Left lung (tissue), 10 donors: ENCODE results near the gene TTC7B. TPM values are rescaled to one million over a fixed set of nuclear protein-coding genes. Genes with fewer than 3 reads are reported as not detected.

Experiments
- ATAC-seq: fragments of 200-7000 bp; cut with Tn5 transposase; one replicate; pipeline ENCODE4 v1.9.1; 2020; ENCODE audit warnings: moderate library complexity
- DNase-seq, 4 donors: peaks; one replicate each; pipeline ENCODE4 v3.0.0-alpha.2; 2013 to 2020
- H3K27ac ChIP-seq, 2 donors: fragments of 200-600 bp; sonication (generic) in 1 of 2; one replicate each; pipeline versions ENCODE4 v1.5.0 to v1.8.0; 2020 to 2021
- H3K27me3 ChIP-seq, 2 donors: fragments of 200-600 bp; sonication (generic) in 1 of 2; one replicate each; pipeline versions ENCODE4 v1.5.0 to v1.8.0; 2020 to 2021
- H3K36me3 ChIP-seq, 2 donors: fragments of 200-600 bp; sonication (generic) in 1 of 2; one replicate each; pipeline versions ENCODE4 v1.5.0 to v1.8.0; 2020 to 2021
- H3K4me1 ChIP-seq, 2 donors: fragments of 200-600 bp; one replicate each; pipeline ENCODE4 v1.8.0; 2021
- H3K4me3 ChIP-seq, 2 donors: fragments of 200-600 bp; sonication (generic) in 1 of 2; one replicate each; pipeline versions ENCODE4 v1.5.0 to v1.8.0; 2020 to 2021; ENCODE audit warnings: mild to moderate bottlenecking in 1 of 2
- H3K9me3 ChIP-seq, 2 donors: fragments of 200-600 bp; sonication (generic) in 1 of 2; one replicate each; pipeline versions ENCODE4 v1.5.0 to v1.8.0; 2020 to 2021
- intact Hi-C, 2 donors: fragments of 100-400 bp; cut with DNase I; formaldehyde crosslinking; loops; one replicate each; pipeline versions ENCODE4 v1.11.2 to v1.14.2; 2022
- polyA plus RNA-seq, 6 donors: library from polyadenylated mRNA; unstranded; fragments of 120-200 nt; gene quantifications; one replicate each; pipeline ENCODE4 v1.2.1, GENCODE V29; 2013; ENCODE audit not compliant: insufficient read length in 6 of 6
- total RNA-seq, 2 donors: library from RNA; stranded (reverse); fragmentation: NEBNext Ultra II Directional; extraction: Animal tissue kit (Norgen Biotek cat#: 25700); gene quantifications; one replicate each; pipeline ENCODE4 v1.2.1, GENCODE V29; 2021
- TF ChIP-seq, protein P1 (sequence below), 2 donors: fragments of 200-600 bp; sonication (generic) in 1 of 2; IDR thresholded peaks; one replicate each; pipeline versions ENCODE4 v1.5.0 to v1.8.0; 2021; ENCODE audit warnings: antibody characterized with exemption in 2 of 2
- donor health status: DM: no; HTN: yes; CAD: no.
- donor health status: DM: no; HTN: no; CAD: no.

The TTC7B gene
- total and polyA plus RNA-seq, 8 donors: 26.8 to 47.5 (median 39.5) TPM

DNA sequence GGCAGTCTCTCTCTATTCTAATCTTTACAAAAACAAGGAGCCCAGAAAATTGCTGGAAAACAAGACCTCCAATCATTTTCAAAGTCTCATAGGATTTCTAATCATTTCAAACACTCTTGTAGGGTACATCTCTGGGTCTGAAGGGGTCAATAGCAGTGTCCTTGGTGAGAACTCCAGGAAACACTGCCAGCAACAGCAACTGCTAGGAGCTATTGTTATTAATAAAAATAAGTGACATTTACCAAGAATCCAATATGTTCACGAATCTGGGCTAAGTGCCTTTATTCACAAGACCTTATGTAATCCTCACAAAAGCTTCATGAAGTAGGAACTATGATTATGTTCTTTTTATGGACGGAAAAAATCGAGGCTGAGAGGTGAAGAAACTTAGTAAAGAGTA, 72.8 kb downstream of the TTC7B start:
- no peak overlapping the region for H3K27ac ChIP-seq
- TF ChIP-seq, protein P1, sequence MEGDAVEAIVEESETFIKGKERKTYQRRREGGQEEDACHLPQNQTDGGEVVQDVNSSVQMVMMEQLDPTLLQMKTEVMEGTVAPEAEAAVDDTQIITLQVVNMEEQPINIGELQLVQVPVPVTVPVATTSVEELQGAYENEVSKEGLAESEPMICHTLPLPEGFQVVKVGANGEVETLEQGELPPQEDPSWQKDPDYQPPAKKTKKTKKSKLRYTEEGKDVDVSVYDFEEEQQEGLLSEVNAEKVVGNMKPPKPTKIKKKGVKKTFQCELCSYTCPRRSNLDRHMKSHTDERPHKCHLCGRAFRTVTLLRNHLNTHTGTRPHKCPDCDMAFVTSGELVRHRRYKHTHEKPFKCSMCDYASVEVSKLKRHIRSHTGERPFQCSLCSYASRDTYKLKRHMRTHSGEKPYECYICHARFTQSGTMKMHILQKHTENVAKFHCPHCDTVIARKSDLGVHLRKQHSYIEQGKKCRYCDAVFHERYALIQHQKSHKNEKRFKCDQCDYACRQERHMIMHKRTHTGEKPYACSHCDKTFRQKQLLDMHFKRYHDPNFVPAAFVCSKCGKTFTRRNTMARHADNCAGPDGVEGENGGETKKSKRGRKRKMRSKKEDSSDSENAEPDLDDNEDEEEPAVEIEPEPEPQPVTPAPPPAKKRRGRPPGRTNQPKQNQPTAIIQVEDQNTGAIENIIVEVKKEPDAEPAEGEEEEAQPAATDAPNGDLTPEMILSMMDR (IDR thresholded peaks at IDR 0.05): no peak
- DNase-seq: no peak

DNA sequence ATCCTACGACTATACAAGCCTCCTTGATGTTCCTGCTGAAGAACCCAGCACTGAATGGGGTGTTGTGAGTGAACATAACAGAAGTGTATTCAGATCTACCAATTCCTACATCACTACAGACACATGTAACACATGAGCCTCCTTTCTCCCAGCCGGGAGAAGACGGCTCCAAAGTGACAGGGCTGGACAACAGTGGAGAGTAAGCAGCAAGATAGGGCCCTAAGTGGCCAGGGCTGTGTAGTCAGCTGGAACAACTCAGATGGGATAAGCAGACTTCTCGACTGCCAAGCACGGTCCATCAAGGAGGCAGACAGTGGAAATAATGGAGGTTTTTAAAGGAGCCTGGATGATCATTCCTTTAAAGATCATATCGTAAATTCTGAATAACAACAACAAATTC, 73.5 kb downstream of the TTC7B start:
- Histone ChIP-seq H3K4me1 (peaks cover 0 to 5% of the 10 kb centered on the region in 2 donors), H3K27me3 (no peaks in the 10 kb centered on the region), H3K27ac (no peak overlapping the region), H3K4me3 (no peak overlapping the region), H3K36me3 (no peaks in the 10 kb centered on the region), H3K9me3 (peaks cover 0 to 3% of the 10 kb centered on the region in 2 donors)
- ATAC-seq (no peak), DNase-seq (no peak)
- intact Hi-C loops: no loop called here
- TF ChIP-seq, protein P1 (IDR thresholded peaks at IDR 0.05): no peak

More for the DNA sequence above, 72.8 kb downstream of the TTC7B start:
- no peak for ATAC-seq
- Histone ChIP-seq H3K4me3 (no peak overlapping the region), H3K27me3 (no peaks in the 10 kb centered on the region), H3K36me3 (no peaks in the 10 kb centered on the region), H3K4me1 (peaks cover 0 to 5% of the 10 kb centered on the region in 2 donors), H3K9me3 (peaks cover 0 to 8% of the 10 kb centered on the region in 2 donors)
- intact Hi-C loops: no loop called here

DNA sequence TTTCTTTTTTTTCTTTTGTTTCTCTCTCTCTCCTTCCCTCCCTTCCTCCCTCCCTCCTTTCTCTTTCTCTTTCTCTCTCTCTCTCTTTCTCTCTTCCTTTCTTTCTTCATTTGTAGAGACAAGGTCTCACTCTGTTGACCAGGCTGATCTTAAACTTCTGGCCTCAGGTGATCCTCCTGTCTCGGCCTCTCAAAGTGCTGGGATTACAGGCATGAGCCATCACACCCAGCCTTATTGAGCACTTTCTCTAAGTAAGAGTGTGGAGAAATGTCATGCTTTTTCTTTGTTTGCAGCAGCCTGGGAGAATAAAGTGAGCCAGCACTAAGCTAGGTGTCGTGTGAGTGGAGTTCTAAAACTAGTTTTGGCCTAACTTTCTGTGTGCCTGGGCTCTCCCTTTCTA, 74.0 kb downstream of the TTC7B start:
- intact Hi-C loops: no loop called here
- TF ChIP-seq, protein P1 (IDR thresholded peaks at IDR 0.05): no peak
- Histone ChIP-seq H3K9me3 (no peaks in the 10 kb centered on the region), H3K36me3 (no peaks in the 10 kb centered on the region), H3K4me3 (no peak overlapping the region), H3K27me3 (no peaks in the 10 kb centered on the region), H3K4me1 (peaks cover 0 to 5% of the 10 kb centered on the region in 2 donors), H3K27ac (no peak overlapping the region)
- ATAC-seq (no peak), DNase-seq (no peak)

DNA sequence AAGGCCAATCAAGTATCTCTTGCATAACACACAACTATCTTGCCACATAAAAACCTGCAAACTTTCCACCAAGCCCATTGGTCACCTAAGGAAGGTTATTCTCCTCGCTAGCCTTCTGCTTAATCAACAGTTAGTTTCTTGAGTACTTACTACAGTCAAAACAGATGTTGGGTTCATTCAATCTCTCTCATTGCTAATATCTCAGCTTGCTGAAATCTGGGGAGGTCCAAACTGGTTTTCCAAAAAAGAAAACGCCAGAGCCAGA, 74.6 kb downstream of the TTC7B start:
- Histone ChIP-seq H3K9me3 (no peaks in the 10 kb centered on the region), H3K36me3 (no peaks in the 10 kb centered on the region), H3K4me1 (peaks cover 0 to 5% of the 10 kb centered on the region in 2 donors), H3K27me3 (no peaks in the 10 kb centered on the region), H3K27ac (no peak overlapping the region), H3K4me3 (no peak overlapping the region)
- TF ChIP-seq, protein P1 (IDR thresholded peaks at IDR 0.05): no peak
- DNase-seq (no peak), ATAC-seq (no peak)
- intact Hi-C loops: no loop called here

DNA sequence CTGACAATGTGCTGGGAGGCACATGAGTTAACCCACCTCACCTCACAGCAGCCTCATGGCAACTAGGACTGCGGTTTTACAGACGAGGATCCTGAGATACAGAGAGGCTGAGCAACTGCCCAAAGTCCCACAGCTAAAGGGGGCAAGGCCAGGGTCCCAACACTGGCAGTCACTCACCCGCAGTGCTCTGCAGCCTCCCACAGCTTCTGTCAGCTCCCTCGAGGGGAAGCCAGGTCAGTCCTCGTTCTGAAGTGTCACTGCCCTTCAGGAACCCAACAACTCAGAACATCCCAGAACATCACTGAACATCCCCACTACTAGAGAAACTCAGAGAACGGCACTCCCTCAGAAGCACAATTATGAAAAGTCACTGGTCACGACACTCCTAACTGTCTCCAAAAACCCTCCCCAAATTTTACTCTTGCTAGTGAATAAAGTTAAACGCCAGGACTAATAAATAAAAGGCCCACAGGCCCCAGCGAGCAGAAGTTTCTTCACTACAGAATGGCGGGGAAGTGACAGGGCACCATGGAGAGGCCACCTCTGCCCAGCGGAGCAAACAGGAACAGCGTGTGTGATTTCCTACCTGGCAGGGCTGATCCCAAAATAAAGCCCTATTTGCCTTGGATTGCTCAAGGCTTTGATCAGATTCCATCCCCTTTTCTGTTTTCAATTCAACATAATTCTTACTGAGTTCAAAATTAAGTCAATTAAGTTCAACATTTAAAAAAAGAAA, 75.1 kb downstream of the TTC7B start:
- intact Hi-C loops: no loop called here
- H3K4me1 ChIP-seq: peaks cover 0 to 5% of the 10 kb centered on the region in 2 donors
- no peaks in the 10 kb centered on the region for H3K9me3 ChIP-seq
- TF ChIP-seq, protein P1 (IDR thresholded peaks at IDR 0.05): no peak
- no peaks in the 10 kb centered on the region for H3K27me3 ChIP-seq
- no peak overlapping the region for H3K27ac ChIP-seq
- no peak overlapping the region for H3K4me3 ChIP-seq
- H3K36me3 ChIP-seq: no peaks in the 10 kb centered on the region
- DNase-seq: no peak
- no peak for ATAC-seq
